Kidney (tissue), 14 donors: ENCODE data around the gene TESMIN. TPM values are rescaled to one million over a fixed set of nuclear protein-coding genes. Genes with fewer than 3 reads are reported as not detected.

Experiments
- DNase-seq, 5 donors: peaks; one replicate each; pipeline ENCODE4 v3.0.0-alpha.2; 2013 to 2020
- FAIRE-seq: peaks from 2 replicates; lab custom pipeline; 2012; peaks lifted over from hg19 to GRCh38; lab: Jason Lieb, UNC
- H3K27ac ChIP-seq, 2 donors: one replicate each; pipeline ENCODE4 v1.7.0; 2013; ENCODE audit warnings: low read depth in 2 of 2, low read length in 2 of 2, inconsistent platforms in 1 of 2
- H3K27me3 ChIP-seq: one replicate; pipeline ENCODE4 v1.7.1; 2013; ENCODE audit warnings: low read length, inconsistent platforms; ENCODE audit not compliant: control insufficient read depth, insufficient read depth
- H3K36me3 ChIP-seq, 3 donors: one replicate each; pipeline versions ENCODE4 v1.7.0 to v1.7.1; 2013; ENCODE audit warnings: low read length in 3 of 3, control low read depth in 1 of 3, inconsistent platforms in 1 of 3; ENCODE audit not compliant: insufficient read depth in 3 of 3, control insufficient read depth in 2 of 3
- H3K4me1 ChIP-seq, 3 donors: one replicate each; pipeline versions ENCODE4 v1.7.0 to v1.7.1; 2013; ENCODE audit warnings: low read length in 3 of 3, inconsistent platforms in 1 of 3, low read depth in 1 of 3; ENCODE audit not compliant: control insufficient read depth in 2 of 3, insufficient read depth in 2 of 3
- H3K4me3 ChIP-seq, 3 donors: one replicate each; pipeline versions ENCODE4 v1.7.0 to v1.8.1; 2013; ENCODE audit warnings: low read length in 3 of 3, control low read depth in 1 of 3, inconsistent platforms in 1 of 3
- H3K9ac ChIP-seq, 3 donors: one replicate each; pipeline versions ENCODE4 v1.7.0 to v1.7.1; 2013; ENCODE audit warnings: low read length in 3 of 3, control low read depth in 1 of 3, inconsistent platforms in 1 of 3
- H3K9me3 ChIP-seq, 3 donors: one replicate each; pipeline versions ENCODE4 v1.7.0 to v1.7.1; 2013; ENCODE audit warnings: low read length in 3 of 3, control low read depth in 1 of 3, inconsistent platforms in 1 of 3; ENCODE audit not compliant: control insufficient read depth in 2 of 3, insufficient read depth in 1 of 3
- intact Hi-C: fragments of 100-400 bp; cut with DNase I; formaldehyde crosslinking; loops from one replicate; pipeline ENCODE4 v1.11.1; 2022
- polyA plus RNA-seq: library from polyadenylated mRNA; stranded (reverse); fragments of 350-450 nt; fragmentation: Illumina TruSeq; extraction: RNeasy Lipid Tissue Mini Kit (QIAGEN cat#74804); gene quantifications from one replicate; pipeline ENCODE4 v1.2.3, GENCODE V29; 2014; ENCODE audit warnings: low read depth, low replicate concordance; ENCODE audit not compliant: insufficient read depth
- total RNA-seq: library from RNA; stranded (reverse); fragmentation: NEBNext Ultra II Directional; extraction: Animal tissue kit (Norgen Biotek cat#: 25700); gene quantifications from one replicate; pipeline ENCODE4 v1.2.1, GENCODE V29; 2021
- TF ChIP-seq, protein P1 (sequence below): IDR thresholded peaks from 3 replicates; pipeline ENCODE4 v1.5.1; 2012; ENCODE audit warnings: mild to moderate bottlenecking, moderate library complexity, borderline replicate concordance; ENCODE audit not compliant: insufficient read depth; ENCODE audit errors: extremely low read depth
- donor health status: control.
- donor health status: control.
- donor health status: control.
- donor health status: control.
- donor health status: control.
- donor health status: DM: yes; HTN: yes; CAD: no.
- donor health status: Normal renal cell carcinoma (clear cell type).

The TESMIN gene
- total and polyA plus RNA-seq, 2 donors from 2014 or later: 3.8 to 8.7 TPM

DNA sequence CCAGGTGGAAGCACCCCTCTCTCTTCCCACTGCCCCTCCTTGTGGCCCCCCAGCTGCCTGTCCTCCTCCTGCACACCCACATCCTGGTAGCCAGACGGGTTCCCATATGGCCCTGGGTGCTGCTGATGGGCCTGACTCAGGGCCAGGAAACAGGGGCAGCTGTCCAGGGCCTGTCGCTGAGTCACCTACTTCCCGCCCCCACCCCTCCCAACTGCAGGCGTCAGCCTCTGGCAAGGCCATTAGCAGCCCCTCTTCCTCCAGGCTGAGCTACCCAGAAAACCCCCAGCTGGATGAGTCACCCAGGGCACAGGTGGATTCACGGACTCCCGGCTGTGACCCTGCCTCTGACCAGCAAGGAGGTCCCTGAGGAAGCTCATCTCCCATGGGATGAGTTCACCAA, 73.9 kb downstream of the TESMIN start:
- H3K9me3 ChIP-seq: no peaks in the 10 kb centered on the region
- TF ChIP-seq, protein P1, sequence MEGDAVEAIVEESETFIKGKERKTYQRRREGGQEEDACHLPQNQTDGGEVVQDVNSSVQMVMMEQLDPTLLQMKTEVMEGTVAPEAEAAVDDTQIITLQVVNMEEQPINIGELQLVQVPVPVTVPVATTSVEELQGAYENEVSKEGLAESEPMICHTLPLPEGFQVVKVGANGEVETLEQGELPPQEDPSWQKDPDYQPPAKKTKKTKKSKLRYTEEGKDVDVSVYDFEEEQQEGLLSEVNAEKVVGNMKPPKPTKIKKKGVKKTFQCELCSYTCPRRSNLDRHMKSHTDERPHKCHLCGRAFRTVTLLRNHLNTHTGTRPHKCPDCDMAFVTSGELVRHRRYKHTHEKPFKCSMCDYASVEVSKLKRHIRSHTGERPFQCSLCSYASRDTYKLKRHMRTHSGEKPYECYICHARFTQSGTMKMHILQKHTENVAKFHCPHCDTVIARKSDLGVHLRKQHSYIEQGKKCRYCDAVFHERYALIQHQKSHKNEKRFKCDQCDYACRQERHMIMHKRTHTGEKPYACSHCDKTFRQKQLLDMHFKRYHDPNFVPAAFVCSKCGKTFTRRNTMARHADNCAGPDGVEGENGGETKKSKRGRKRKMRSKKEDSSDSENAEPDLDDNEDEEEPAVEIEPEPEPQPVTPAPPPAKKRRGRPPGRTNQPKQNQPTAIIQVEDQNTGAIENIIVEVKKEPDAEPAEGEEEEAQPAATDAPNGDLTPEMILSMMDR: no peak
- no peaks in the 10 kb centered on the region for H3K27me3 ChIP-seq
- DNase-seq (peak in 1 of 5 donors; percentile 55), FAIRE-seq (no peak)
- no peak overlapping the region for H3K4me3 ChIP-seq
- no peak overlapping the region for H3K9ac ChIP-seq
- no peak overlapping the region for H3K27ac ChIP-seq
- H3K36me3 ChIP-seq: no peaks in the 10 kb centered on the region
- H3K4me1 ChIP-seq: no peaks in the 10 kb centered on the region
- intact Hi-C loops: no loop called here

DNA sequence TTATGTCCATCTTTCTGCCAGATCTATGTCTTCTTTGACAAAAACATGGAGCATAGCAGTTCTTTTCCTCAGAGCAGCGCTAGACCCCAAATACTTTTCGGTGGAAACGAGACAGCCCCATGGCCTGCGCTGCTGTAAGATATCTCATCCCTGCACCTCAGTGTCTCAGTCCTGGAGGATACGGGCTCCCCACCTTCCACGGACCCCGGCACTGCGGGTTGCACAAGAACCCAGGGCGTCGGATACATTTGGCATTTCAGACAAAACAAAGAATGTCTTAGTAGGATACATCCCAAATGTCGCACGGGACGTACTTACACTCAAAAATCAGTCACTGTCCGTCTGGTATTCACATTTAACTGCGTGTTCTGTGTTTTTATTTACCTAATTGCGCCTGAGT, 76.9 kb downstream of the TESMIN start:
- Histone ChIP-seq H3K9me3 (no peaks in the 10 kb centered on the region), H3K36me3 (no peaks in the 10 kb centered on the region), H3K4me3 (no peak overlapping the region), H3K9ac (no peak overlapping the region), H3K27ac (no peak overlapping the region), H3K4me1 (no peaks in the 10 kb centered on the region), H3K27me3 (no peaks in the 10 kb centered on the region)
- intact Hi-C loops: no loop called here
- peak in 1 of 5 donors; percentile 12 for DNase-seq
- no peak for FAIRE-seq
- TF ChIP-seq, protein P1: no peak

DNA sequence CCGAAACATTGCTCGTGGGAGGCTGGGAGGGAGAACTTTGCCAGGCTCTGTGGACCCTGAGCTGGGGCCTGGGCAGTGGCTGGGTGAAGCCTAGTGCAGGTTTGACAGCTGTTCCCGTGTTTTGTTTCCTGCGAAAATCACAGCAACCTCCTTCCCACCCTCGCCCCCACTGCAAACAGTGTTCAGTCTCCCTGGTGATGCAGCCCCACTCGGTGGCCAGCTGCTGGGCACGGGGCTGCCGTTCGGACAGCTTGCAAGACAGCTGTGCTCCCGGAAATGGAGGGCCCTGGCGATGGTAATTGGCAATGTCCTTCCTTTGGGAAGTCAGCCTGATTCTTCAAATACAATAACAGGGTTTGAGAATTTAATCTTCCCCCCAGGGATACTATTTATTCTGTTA, 77.3 kb downstream of the TESMIN start:
- FAIRE-seq (no peak), DNase-seq (peak in 1 of 5 donors; percentile 13)
- no peak overlapping the region for H3K4me3 ChIP-seq
- H3K4me1 ChIP-seq: no peaks in the 10 kb centered on the region
- H3K9me3 ChIP-seq: no peaks in the 10 kb centered on the region
- no peaks in the 10 kb centered on the region for H3K36me3 ChIP-seq
- intact Hi-C loops: no loop called here
- no peaks in the 10 kb centered on the region for H3K27me3 ChIP-seq
- H3K9ac ChIP-seq: no peak overlapping the region
- TF ChIP-seq, protein P1: no peak
- no peak overlapping the region for H3K27ac ChIP-seq
